ENCODE data around the gene SLC6A11.

The SLC6A11 gene

DNA sequence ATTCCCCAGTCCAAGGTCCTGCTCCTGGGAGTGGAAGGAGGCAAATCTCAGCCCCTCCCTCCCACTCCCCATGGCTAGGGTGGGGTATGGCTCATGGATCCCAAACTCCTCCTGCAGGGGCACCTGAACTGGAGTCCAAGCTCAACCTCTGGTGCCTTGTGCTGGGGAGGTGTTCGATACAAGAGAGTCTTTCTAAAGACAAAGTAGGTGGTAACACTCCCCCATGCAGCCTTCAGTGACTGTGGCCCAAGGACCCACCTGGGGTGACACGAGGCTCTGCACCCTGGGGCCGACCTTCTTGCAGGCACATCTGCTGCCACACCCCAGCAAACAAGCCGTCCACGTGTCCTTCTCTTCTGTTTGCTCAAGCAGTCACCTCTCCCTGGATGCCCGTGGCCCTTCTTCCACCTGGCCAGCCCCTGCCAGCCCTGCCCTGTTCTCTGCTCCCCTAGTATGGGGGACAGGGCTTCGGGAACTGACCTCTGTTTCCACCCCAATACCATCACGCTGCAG, 36.7 kb upstream of the SLC6A11 start:
- no peak for TF ChIP-seq CTCF (conservative IDR thresholded peaks at IDR 0.05; ENCODE audit: low read depth, low read length)

DNA sequence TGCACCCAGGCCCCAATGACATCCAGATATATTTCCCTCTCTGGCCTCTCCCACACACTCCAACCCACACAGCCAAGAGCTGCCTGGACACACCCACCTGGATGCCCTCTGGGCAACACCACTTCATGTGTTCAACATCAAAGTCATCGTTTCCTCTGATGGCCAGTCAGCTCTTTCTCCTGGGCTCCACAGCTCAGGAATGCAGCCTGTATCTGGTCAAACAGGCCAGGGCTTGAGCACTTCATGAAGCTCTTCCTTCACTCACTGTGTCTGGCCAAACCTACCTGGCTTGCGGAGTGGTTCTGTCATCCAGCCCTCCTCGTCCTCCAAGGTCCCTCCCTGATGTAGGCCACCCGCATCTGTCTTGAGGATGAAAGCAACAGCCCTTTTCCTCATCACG, 35.8 kb upstream of the SLC6A11 start:
- no peak overlapping the region for H2AFZ ChIP-seq (ENCODE audit: low read depth)
- no peaks in the 10 kb centered on the region for H4K20me1 ChIP-seq (ENCODE audit: insufficient read depth)
- no peaks in the 10 kb centered on the region for H3K4me1 ChIP-seq (ENCODE audit: low read depth, poor library complexity, severe bottlenecking)
- no peak for TF ChIP-seq CTCF (conservative IDR thresholded peaks at IDR 0.05; ENCODE audit: low read depth, low read length)
- no peaks in the 10 kb centered on the region for H3K27me3 ChIP-seq (ENCODE audit: insufficient read depth, low read depth)
- H3K4me3 ChIP-seq (IDR thresholded peaks at IDR 0.05; ENCODE audit: insufficient read depth, low read depth, low read length) = no peak overlapping the region
- no peak overlapping the region for H3K9ac ChIP-seq
- no peaks in the 10 kb centered on the region for H3K79me2 ChIP-seq (ENCODE audit: insufficient read depth, low read depth)
- no peak overlapping the region for H3K4me2 ChIP-seq
- no peaks in the 10 kb centered on the region for H3K36me3 ChIP-seq (ENCODE audit: insufficient read depth)
- no peak overlapping the region for H3K27ac ChIP-seq

More for the DNA sequence above, 36.7 kb upstream of the SLC6A11 start:
- Histone ChIP-seq H3K36me3 (ENCODE audit: insufficient read depth) (no peaks in the 10 kb centered on the region), H3K27me3 (ENCODE audit: insufficient read depth, low read depth) (no peaks in the 10 kb centered on the region), H3K27ac (no peak overlapping the region), H3K4me2 (no peak overlapping the region), H2AFZ (ENCODE audit: low read depth) (no peak overlapping the region), H3K79me2 (ENCODE audit: insufficient read depth, low read depth) (no peaks in the 10 kb centered on the region), H4K20me1 (ENCODE audit: insufficient read depth) (no peaks in the 10 kb centered on the region), H3K4me3 (IDR thresholded peaks at IDR 0.05; ENCODE audit: insufficient read depth, low read depth, low read length) (no peak overlapping the region), H3K4me1 (ENCODE audit: low read depth, poor library complexity, severe bottlenecking) (no peaks in the 10 kb centered on the region), H3K9ac (no peak overlapping the region)

GRCh38 chr3:10780922-10781321, 35.1 kb upstream of the SLC6A11 start:
- H3K4me2 ChIP-seq = no peak overlapping the region
- no peaks in the 10 kb centered on the region for H3K27me3 ChIP-seq (ENCODE audit: insufficient read depth, low read depth)
- H3K79me2 ChIP-seq (ENCODE audit: insufficient read depth, low read depth) = no peaks in the 10 kb centered on the region
- H3K9ac ChIP-seq = no peak overlapping the region
- H3K4me1 ChIP-seq (ENCODE audit: low read depth, poor library complexity, severe bottlenecking) = no peaks in the 10 kb centered on the region
- no peak overlapping the region for H3K27ac ChIP-seq
- no peak overlapping the region for H3K4me3 ChIP-seq (IDR thresholded peaks at IDR 0.05; ENCODE audit: insufficient read depth, low read depth, low read length)
- H4K20me1 ChIP-seq (ENCODE audit: insufficient read depth) = no peaks in the 10 kb centered on the region
- no peaks in the 10 kb centered on the region for H3K36me3 ChIP-seq (ENCODE audit: insufficient read depth)
- no peak overlapping the region for H2AFZ ChIP-seq (ENCODE audit: low read depth)
- TF ChIP-seq CTCF (conservative IDR thresholded peaks at IDR 0.05; ENCODE audit: low read depth, low read length) = no peak

GRCh38 chr3:10781981-10782380, 34.0 kb upstream of the SLC6A11 start:
- no peak for TF ChIP-seq CTCF (conservative IDR thresholded peaks at IDR 0.05; ENCODE audit: low read depth, low read length)

More at GRCh38 chr3:10781981-10782380, 34.0 kb upstream of the SLC6A11 start:
- H3K9ac ChIP-seq = no peak overlapping the region
- H3K79me2 ChIP-seq (ENCODE audit: insufficient read depth, low read depth) = no peaks in the 10 kb centered on the region
- H4K20me1 ChIP-seq (ENCODE audit: insufficient read depth) = no peaks in the 10 kb centered on the region
- no peaks in the 10 kb centered on the region for H3K27me3 ChIP-seq (ENCODE audit: insufficient read depth, low read depth)
- H3K4me2 ChIP-seq = no peak overlapping the region
- H2AFZ ChIP-seq (ENCODE audit: low read depth) = no peak overlapping the region
- H3K4me3 ChIP-seq (IDR thresholded peaks at IDR 0.05; ENCODE audit: insufficient read depth, low read depth, low read length) = no peak overlapping the region
- H3K36me3 ChIP-seq (ENCODE audit: insufficient read depth) = no peaks in the 10 kb centered on the region
- H3K27ac ChIP-seq = no peak overlapping the region
- no peaks in the 10 kb centered on the region for H3K4me1 ChIP-seq (ENCODE audit: low read depth, poor library complexity, severe bottlenecking)

Measured in KMS-11 (cell line).